Hepatocyte (in vitro differentiated cells): ENCODE measurements around the gene APOB. TPM values are rescaled to one million over a fixed set of nuclear protein-coding genes. Genes with fewer than 3 reads are reported as not detected.

Experiments
- DNase-seq: peaks from one replicate; pipeline ENCODE4 v3.0.0-alpha.2; 2016; ENCODE audit warnings: low spot score
- H2AFZ ChIP-seq: fragments of 200-600 bp; sonication (generic); 2 replicates; pipeline ENCODE4 v1.6.0; 2016; ENCODE audit warnings: antibody characterized with exemption, mild to moderate bottlenecking
- H3K27ac ChIP-seq: fragments of 200-600 bp; sonication (generic); 2 replicates; pipeline ENCODE4 v1.5.1; 2016; ENCODE audit warnings: mild to moderate bottlenecking
- H3K27me3 ChIP-seq: fragments of 200-600 bp; sonication (generic); 2 replicates; pipeline ENCODE4 v1.6.1; 2016
- H3K36me3 ChIP-seq: fragments of 200-600 bp; sonication (generic); replicated peaks from 2 replicates; pipeline ENCODE4 v1.5.1; 2016; ENCODE audit warnings: low read depth; ENCODE audit not compliant: insufficient read depth
- H3K4me1 ChIP-seq: fragments of 200-600 bp; sonication (generic); 2 replicates; pipeline ENCODE4 v1.5.1; 2016; ENCODE audit warnings: mild to moderate bottlenecking, moderate library complexity; ENCODE audit not compliant: insufficient read depth
- H3K4me2 ChIP-seq: fragments of 200-600 bp; sonication (generic); 2 replicates; pipeline ENCODE4 v1.6.0; 2016
- H3K4me3 ChIP-seq: fragments of 200-600 bp; sonication (generic); 2 replicates; pipeline ENCODE4 v1.5.1; 2016; ENCODE audit warnings: mild to moderate bottlenecking
- H3K79me2 ChIP-seq: fragments of 200-600 bp; sonication (generic); 2 replicates; pipeline ENCODE4 v1.6.0; 2017; ENCODE audit warnings: mild to moderate bottlenecking
- H3K9me2 ChIP-seq: fragments of 200-600 bp; sonication (generic); replicated peaks from 2 replicates; pipeline ENCODE4 v1.6.0; 2017; ENCODE audit warnings: mild to moderate bottlenecking; ENCODE audit not compliant: insufficient read depth
- H3K9me3 ChIP-seq: fragments of 200-600 bp; sonication (generic); 2 replicates; pipeline ENCODE4 v1.5.1; 2016; ENCODE audit warnings: low read depth, mild to moderate bottlenecking
- H4K20me1 ChIP-seq: fragments of 200-600 bp; sonication (generic); 2 replicates; pipeline ENCODE4 v1.6.0; 2016; ENCODE audit warnings: mild to moderate bottlenecking; ENCODE audit not compliant: insufficient read depth, poor library complexity, severe bottlenecking
- CTCF ChIP-seq: fragments of 200-600 bp; sonication (generic); IDR thresholded peaks from 2 replicates; pipeline ENCODE4 v1.5.1; 2016; ENCODE audit warnings: antibody characterized with exemption, mild to moderate bottlenecking; ENCODE audit not compliant: poor library complexity
- EZH2 ChIP-seq: fragments of 200-600 bp; sonication (generic); IDR thresholded peaks from 2 replicates; pipeline ENCODE4 v1.6.1; 2016; ENCODE audit warnings: antibody characterized with exemption, mild to moderate bottlenecking, borderline replicate concordance
- EZH2phosphoT487 ChIP-seq: fragments of 200-600 bp; sonication (generic); IDR thresholded peaks from one replicate; pipeline ENCODE4 v1.6.1; 2018; ENCODE audit warnings: antibody characterized with exemption, mild to moderate bottlenecking, low read depth, moderate library complexity; ENCODE audit not compliant: unreplicated experiment, severe bottlenecking
- whole genome bisulfite sequencing: methylation state at CpG from one replicate; pipeline ENCODE4 v1.1.6; 2016; ENCODE audit warnings: low lambda C conversion rate; ENCODE audit errors: missing lambda C conversion rate; 5-methylcytosine and 5-hydroxymethylcytosine counted together
- polyA plus RNA-seq: library from polyadenylated mRNA; unstranded; fragments of >200 nt; fragmentation: Nextera tagmentation; extraction: Ambion mirVana; gene quantifications from 2 replicates; pipeline ENCODE4 v1.2.1, GENCODE V29; 2016
- total RNA-seq: library from RNA; depleted of rRNA; stranded (reverse); fragments of >200 nt; gene quantifications from 2 replicates; pipeline ENCODE4 v1.2.3, GENCODE V29; 2014

APOB gene
- total and polyA plus RNA-seq, 2 experiments from 2014 or later, result 184 to 814 TPM

GRCh38 chr2:21041943-21042707 is 1.7 kb downstream of the APOB start:
- H3K9me2 ChIP-seq, result no peaks in the 10 kb centered on the region
- peak; percentile 51 for DNase-seq
- TF ChIP-seq CTCF (no peak), EZH2 (no peak), EZH2phosphoT487 (no peak)
- no peaks in the 10 kb centered on the region for H3K27me3 ChIP-seq
- peaks cover 6% of the 10 kb centered on the region for H3K4me1 ChIP-seq
- H3K27ac ChIP-seq, result peak overlapping the region; percentile 38
- no peaks in the 10 kb centered on the region for H3K9me3 ChIP-seq
- 42% methylated on average over 16 of the region's 16 CpGs for WGBS
- H3K79me2 ChIP-seq, result no peaks in the 10 kb centered on the region
- peak overlapping the region; percentile 81 for H3K4me2 ChIP-seq
- no peaks in the 10 kb centered on the region for H4K20me1 ChIP-seq
- H3K36me3 ChIP-seq, result no peaks in the 10 kb centered on the region
- H3K4me3 ChIP-seq, result no peak overlapping the region
- H2AFZ ChIP-seq, result no peak overlapping the region

- H3K79me2 ChIP-seq, result no peaks in the 10 kb centered on the region
- H3K27ac ChIP-seq, result peak overlapping the region; percentile 38
- WGBS, result 75% methylated on average over 4 of the region's 4 CpGs
- no peaks in the 10 kb centered on the region for H3K9me3 ChIP-seq
- no peak overlapping the region for H2AFZ ChIP-seq
- H3K27me3 ChIP-seq, result no peaks in the 10 kb centered on the region
- peaks cover 6% of the 10 kb centered on the region for H3K4me1 ChIP-seq
- no peak for DNase-seq
- H3K36me3 ChIP-seq, result no peaks in the 10 kb centered on the region
- H4K20me1 ChIP-seq, result no peaks in the 10 kb centered on the region
- H3K4me3 ChIP-seq, result no peak overlapping the region
- TF ChIP-seq EZH2phosphoT487 (no peak), EZH2 (no peak), CTCF (no peak)
- peak overlapping the region; percentile 81 for H3K4me2 ChIP-seq
- H3K9me2 ChIP-seq, result no peaks in the 10 kb centered on the region
Observed at GRCh38 chr2:21041462-21041861, 2.4 kb downstream of the APOB start.

GRCh38 chr2:21040468-21041377 is 3.1 kb downstream of the APOB start:
- DNase-seq, result no peak
- no peaks in the 10 kb centered on the region for H3K9me2 ChIP-seq
- no peaks in the 10 kb centered on the region for H3K27me3 ChIP-seq
- H2AFZ ChIP-seq, result no peak overlapping the region
- no peaks in the 10 kb centered on the region for H3K36me3 ChIP-seq
- no peaks in the 10 kb centered on the region for H4K20me1 ChIP-seq
- H3K4me3 ChIP-seq, result no peak overlapping the region
- peaks cover 6% of the 10 kb centered on the region for H3K4me1 ChIP-seq
- TF ChIP-seq CTCF (no peak), EZH2phosphoT487 (no peak), EZH2 (no peak)
- H3K79me2 ChIP-seq, result no peaks in the 10 kb centered on the region
- 82% methylated on average over 14 of the region's 14 CpGs for WGBS
- H3K9me3 ChIP-seq, result no peaks in the 10 kb centered on the region
- peak overlapping the region; percentile 81 for H3K4me2 ChIP-seq
- peak overlapping the region; percentile 38 for H3K27ac ChIP-seq
